Activated CD8-positive, alpha-beta memory T cell treated with anti-CD3 and anti-CD28 coated beads for 48 hours (primary cell): ENCODE data around the gene MYLK.
"Not testable (repeated sequence)": the region's sequence is repeated elsewhere in the genome, so short reads cannot be mapped to it uniquely, and the experiment has no call there.

Source experiments
- DNase-seq, 3 experiments: peaks; one replicate each; pipeline ENCODE4 v3.0.0-alpha.2; 2020; ENCODE audit warnings: low read depth in 2 of 3, low spot score in 2 of 3

The MYLK gene

DNA sequence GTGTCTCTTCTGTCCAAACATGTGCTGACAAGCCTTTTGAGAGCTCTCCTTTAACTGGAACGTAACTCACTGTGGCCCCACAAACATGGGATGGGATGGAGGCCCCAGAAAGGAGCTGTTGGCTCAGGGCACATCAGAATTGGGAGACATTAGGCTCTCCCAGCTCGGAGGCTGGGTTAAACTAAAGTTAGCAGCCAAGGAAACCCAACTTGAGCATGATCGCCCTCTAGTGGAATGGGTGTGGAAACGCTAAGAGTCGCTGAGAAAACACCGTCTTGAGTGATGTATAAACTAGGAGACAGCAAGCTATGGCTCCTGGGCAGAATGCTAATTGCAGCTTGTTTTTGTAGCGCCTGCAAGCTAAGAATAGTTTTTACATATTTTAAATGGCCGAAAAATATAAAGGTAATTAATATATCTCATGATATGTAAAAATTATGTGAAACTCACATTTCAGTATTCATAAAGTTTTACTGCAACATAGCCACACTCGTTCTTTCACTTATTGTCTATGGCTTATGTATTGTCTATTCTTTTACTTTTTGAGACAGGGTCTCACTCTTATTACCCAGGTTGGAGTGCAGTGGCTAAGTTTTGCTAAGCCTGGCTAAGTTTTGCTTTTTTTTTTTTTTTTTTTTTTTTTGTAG is 160.5 kb downstream of the MYLK start:
- peak in 1 of 3 experiments; percentile 6 for DNase-seq

DNA sequence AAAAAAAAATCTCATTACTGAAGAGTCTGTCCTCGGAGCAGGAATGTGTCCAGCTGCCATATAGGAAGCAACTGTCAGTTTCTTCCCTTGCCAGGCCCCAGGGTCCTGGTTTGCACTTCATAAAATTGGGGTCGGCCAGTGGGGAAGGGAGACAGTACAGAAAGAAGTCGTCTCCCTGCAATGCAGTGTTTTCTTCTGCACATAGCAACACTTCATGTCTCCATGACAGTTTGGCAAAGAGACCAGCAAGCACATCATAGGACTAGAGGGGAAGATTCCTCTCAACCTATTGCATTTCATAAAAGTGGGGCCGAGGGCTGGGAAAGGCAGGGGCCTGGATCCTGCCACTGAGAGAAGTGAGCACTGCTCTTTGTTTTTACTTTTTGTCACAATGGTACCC is 161.1 kb downstream of the MYLK start:
- DNase-seq, result no peak

DNA sequence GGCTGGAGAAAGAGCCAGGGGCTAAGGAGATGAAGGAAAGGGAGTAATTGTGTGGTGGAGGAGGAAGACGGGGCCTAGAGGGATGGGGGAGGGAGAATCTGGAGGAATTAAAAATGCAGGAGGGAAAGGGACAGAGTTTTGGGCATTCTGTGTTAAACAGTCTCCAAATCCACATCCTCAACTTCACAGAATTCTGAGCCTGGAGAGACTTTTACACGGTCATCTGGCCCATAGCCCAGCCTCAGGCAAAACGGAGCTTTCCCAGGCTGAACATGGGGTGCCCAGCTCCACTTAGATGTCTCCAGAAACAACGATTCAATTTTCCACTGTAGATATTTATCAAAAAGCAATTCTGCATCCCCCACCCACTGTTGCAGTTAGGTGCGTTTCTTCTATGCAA is 161.7 kb downstream of the MYLK start:
- DNase-seq, result no peak

DNA sequence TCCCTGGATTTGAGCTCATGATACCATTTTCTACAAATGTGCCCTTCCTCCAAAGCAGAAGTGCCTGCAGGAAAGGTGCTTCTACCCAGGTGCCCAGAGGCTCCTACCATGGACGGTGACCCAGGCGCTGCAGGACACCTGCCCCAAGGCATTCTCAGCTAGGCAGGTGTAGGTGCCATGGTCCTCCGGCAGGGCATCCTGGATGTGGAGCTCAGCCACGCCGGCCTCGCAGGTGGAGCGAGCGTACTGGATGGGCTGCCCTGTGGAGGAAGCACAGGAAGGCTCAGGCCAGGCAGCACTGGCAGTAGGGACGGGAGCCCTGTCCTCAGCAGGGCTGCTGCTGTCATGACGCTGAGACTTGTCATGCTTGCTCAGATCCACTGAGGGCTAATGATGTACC is 162.1 kb downstream of the MYLK start:
- DNase-seq, result no peak

DNA sequence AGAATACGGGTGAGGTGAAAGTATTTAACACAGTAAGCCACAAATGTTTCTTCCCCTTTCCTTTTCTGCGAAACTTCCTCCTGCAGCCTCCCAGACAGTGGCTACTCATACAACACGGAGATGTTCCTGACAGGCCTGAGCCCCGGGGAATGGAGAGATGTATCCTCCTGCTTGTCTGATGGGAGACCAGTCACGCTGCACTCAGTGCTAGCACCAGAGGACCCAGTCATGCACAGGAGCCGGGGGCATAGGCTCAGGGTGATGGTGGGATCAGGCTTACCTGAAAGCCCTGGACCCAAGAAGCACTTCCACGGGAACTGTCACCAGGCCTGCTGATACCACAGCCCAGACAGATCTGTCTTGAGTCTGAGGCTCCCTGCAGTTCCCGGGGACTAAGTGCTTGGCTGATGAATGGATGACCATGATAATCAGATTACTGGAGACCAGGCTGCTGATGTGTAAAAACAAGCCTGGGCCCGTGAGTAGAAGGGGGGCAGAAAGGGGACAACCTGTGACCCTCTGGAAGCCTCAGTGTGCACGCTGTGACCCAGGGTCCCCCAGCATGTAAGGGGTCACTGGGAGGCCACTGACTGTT is 162.9 kb downstream of the MYLK start:
- not testable (repeated sequence) for DNase-seq

DNA sequence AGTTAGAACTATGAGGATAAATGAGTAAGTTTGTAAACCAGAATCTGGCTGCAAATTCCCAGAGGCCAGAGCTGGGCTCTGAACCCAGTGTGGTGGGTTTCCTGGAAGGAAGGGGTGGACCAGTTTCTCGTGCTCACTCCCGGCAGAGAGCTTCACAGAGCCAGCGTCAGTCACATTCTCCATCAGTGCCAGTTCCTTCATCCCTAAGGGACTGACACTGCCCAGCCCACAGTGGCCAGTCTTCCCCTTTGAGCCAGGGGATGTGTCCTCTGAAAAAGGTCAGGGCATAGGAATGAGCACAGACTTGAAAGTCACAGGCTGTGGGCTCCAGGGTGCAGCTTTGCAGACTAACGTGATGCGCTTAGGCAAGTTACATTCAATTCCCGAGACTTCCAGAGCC is 163.5 kb downstream of the MYLK start:
- no peak for DNase-seq

DNA sequence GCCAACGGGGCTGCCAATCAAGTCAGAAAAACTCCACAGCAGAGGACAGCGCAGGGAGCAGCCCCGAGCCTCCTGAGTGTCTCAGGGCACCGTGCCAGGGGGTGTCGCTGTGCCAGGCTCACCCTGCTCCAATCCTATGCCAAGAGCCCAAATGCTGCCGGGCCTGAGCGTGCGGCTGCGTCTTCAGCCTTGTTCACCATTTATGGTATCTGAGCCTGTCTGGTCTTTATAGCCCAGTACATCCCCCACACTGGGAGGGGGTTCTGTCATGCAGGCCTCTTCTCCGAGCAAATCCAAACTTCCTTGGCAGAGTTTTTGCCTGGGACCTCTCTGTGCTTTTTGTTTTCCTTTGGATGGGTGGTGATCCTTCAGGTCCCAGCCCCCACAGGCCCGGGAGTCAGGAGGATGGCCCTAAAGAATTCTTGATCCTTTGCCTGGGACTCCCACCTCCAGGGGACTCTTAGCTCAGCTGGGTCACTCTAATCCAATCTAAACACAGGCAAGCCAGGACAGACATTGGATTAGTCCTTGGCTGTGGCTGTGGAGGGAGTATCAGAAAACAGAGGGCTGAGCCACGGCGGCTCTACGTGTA is 164.2 kb downstream of the MYLK start:
- no peak for DNase-seq

DNA sequence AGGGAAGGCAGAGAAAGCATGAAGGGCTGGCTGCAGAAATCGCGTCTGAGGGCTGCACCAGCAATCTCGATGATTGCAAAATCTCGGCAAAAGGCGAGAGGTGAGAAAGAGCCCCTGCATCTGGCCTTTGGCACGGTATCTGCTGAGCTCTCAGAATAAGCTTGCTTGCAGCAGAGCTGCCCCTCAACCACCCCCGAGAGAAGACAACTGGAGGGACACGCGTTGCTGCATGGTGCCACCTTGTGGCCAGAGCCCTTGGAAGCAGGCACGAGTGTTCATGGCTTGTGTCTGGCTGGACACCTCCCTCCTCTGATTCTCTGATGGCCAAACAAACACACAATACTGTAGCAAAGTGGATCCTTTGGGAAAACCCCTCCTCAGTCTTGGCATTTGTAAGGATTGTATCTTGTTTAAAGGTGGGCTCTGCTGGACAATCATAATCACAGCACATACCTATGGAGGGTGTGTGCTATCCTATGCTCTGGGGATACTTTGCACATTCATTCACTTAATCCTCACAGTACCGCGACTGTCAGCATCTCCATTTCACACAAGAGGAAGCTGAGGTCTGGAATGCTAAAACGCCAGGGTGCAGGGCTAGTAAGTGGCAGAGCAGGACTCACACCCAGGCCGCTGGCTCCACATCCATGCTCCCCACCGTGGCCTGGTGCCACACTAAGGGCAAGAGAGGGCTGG is 164.9 kb downstream of the MYLK start:
- peak; percentile 9 to 14 (median 11) for DNase-seq

DNA sequence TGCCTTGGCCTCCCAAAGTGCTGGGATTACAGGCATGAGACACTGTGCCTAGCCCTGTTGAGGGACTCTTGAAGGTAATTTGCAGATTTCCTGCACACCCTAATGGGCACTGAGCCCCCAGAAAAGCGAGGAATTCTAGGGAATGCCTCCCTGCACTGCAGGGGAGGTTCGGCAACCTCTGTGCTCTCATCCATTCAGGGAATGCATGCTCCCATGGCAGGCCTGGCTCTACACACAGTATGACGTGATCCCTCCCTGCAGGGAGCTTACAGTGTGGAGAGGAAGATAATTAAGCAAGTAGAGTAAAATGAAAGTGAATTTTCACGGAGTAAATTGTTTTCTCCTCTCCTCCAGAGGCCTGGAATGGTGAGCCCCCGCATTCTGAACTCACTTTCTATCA is 166.0 kb downstream of the MYLK start:
- DNase-seq, result no peak

DNA sequence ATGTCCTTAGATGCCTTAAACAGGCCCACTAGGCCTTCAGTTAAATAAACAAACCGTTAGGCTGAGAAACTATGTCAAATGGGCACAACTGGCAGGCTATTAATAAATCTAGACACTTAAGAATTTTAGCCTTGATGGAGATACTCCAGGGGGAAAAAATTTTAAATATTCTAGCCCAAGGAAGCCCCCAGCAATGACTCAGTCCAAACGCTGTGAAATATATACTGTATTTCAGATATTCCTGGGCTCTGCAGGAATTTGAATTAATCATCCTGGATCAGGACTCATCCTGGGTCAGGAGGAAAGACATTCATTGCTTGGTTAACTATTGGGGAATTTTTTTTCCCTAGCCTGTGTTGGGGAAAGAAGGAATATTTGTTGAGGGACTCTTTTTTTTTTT is 166.7 kb downstream of the MYLK start:
- DNase-seq, result not testable (repeated sequence)

DNA sequence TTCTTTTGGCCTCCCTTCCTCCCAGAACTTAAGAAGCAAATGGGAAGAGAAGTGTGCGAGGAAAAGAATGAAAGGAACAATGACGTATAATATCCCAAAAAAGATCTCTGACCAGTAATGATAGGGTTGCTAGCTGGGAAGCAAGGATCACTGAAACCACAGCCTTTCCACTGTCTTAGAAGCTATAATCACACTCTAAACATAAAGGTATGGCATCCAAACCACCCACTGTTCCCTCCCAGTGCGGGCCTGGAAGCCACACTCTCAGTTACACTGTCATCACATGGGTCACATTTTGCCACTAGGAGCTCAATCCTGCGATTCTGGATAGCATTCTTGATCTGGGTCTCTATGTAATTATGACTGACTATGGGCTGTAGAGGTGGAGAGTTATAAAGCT is 167.7 kb downstream of the MYLK start:
- DNase-seq, result no peak

DNA sequence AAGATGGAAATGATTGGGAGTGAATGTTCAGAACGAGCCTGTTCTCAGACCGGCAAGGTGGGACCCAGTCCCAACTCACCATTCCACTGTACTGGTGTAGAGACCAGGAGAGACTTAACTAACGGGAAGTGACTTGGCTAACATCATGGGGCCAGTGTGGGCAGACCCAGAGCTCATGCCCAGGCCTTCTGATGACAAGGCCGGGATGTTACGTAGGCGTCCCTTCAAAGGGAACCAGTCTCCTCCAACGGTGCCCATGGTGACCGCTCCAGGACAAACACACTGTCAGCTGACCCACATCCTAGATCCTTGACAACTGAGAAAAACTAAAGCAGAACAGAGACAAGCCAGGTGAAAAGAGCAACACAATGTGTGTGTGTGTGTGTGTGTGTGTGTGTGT is 170.9 kb downstream of the MYLK start:
- no peak for DNase-seq

DNA sequence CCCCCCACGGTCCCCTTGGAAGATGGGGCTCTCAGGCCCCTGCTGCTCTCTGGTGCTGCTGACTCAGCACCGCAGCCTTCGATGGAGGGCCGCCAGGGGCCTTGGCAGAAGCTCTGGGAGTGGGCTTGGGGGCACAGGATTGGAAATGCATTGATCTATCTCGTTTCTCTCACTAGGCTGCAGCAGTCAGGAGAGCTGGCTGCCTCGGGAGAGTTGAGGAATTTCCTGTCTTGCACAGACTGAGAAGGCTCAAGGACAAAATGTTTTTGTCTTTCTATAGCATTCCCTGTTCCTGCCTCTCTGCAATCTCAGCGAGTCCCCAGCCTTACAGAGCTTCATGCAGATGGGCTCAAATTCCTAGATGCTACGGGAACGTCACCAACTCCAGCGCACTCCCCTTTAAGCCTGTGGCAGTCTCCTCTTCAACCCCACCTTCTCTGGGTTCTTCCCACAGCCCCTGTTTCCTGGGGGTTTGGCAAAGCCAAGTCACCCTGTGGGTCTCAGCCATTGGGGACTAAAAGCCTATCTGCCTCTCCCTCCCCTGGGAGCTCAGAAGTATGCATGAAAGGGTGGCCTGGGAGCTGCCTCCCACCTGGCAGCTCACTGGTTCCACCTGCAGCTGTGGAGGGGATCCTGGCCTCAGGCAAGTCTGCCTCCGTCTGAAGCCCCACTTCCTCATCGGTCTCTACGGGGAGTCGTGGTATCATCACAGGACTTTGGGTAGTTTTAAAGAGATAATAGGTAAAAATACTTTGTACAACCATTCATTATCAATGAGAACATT is 171.9 kb downstream of the MYLK start:
- no peak for DNase-seq

DNA sequence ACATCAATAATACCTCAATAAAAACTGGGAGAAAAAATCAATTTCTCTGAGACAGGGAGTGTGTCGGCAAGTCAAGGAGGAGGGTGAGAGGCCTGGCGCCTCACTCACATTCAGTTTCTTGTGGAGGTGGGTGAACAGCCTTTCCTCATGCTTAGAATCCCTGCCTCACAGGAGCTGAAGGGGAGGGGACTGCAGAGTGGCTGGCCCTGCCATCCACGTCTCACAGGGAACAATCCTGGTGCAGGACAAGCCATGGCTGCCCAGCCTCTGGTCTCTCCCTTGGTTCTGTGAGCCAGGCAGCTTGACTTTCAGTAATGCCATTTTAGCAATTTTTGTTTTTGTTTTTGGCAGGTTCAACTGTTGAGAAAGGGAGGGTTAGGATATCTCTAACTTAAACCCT is 172.8 kb downstream of the MYLK start:
- DNase-seq, result no peak

DNA sequence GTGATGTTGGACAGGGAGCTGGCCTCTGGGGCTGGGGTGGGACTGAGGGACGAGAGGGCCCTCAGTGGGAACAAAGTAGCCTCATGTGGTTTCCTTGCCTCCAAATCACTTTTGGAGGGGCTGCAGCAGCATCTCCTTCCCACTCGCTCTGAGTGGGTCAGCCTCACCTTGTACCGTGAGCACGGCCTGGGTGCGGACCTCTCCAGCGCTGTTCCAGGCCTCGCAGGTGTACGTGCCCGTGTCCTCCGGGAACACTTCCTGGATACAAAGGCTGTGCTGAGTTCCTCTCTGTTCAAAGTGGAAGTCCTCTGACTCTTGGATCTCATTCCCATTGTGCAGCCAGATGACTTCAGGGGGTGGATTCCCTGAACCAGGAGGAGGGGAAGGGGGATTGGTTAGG is 175.6 kb downstream of the MYLK start:
- no peak for DNase-seq

DNA sequence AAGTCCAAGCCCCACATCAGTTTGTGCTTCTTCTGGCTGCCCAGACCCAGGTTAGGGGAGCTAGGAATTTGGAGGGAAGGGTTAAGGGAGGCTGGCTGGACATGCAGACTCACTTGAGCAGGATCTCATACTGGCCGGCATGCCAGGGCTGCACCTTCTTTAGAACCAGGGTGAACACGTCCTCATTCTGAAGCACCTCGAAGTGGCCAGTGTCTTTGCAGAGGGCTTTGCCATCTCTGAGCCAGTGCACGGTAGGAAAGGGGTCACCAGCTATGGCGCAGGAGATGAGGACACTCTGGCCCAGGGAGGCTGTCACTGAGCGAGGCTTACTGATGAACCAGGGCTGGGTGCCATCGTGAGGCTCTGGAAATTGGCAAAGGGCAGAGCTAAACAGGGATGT is 176.5 kb downstream of the MYLK start:
- not testable (repeated sequence) for DNase-seq

DNA sequence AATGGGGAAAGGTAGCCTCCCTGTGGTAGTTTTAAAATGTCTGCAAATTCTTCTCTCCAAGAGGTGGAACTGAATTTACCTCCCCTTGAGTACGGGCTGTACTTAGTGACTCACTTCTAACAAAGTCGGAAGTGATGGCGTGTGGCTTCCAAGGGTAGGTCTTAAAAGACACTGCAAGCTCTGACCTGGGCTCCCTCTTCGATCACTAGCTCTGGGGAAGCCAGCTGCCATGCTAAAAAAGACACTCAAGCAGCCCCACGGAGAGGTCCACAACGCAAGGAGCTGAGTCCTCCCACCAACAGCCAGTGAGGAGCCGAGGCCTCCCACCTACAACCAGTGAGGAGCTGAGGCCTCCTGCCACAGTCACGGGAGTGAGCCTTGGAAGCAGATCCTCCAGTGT is 177.3 kb downstream of the MYLK start:
- DNase-seq, result no peak

DNA sequence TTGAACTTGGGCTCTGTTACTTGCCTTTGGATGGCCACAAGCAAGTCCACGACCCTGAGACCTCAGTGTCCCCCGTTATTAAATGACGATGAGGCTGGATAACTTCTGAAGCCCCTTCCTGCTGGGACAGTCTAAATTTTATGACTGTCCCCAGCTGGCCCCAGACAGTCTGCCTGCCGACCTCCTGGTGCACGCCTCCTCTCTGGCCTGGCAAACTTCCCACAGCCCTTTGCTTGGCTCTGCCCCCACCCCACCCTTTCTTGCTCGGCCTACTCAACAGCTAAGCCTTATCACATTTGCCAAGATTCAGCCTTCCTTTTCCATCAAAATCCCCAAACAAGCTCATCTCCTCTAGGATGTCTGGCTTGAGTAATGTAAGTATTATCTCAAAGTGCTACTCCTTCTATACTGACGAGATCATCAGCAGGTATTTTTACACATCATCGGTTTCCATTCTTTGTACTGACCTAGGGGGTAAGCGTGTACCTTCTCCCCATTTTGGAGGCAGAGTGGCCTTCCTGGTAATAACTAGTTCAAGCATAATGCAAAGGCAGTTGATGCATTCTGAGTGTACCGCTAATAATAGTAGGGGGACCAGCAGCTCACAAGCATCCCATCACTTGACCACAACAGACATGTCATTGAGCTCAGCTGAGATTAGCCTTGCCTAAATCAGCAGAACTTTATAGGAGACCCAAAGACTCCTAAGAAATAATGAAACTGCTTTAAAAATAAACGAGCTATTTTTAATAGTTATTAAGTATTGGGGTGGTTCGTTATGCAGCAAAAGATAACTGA is 178.4 kb downstream of the MYLK start:
- DNase-seq, result no peak

DNA sequence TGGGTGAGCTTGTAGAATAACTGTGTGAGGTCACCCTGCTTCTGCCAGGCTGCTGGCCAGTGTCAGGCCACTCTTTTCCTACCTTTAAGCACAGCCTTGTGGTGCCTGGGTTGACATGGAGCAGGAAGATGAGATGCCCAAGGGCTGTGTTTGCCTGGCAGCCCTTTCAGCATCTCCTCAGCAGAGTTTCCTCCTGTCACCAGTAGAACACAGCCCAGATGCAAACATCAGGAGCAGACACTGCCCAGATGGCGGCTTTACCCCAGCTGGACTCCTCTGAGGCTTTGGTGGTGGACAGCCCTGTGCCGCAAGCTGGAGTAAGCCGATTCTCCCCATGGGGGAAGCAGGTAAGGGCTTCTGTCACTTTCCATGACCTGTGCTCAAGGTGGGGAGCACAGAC is 180.5 kb downstream of the MYLK start:
- not testable (repeated sequence) for DNase-seq

DNA sequence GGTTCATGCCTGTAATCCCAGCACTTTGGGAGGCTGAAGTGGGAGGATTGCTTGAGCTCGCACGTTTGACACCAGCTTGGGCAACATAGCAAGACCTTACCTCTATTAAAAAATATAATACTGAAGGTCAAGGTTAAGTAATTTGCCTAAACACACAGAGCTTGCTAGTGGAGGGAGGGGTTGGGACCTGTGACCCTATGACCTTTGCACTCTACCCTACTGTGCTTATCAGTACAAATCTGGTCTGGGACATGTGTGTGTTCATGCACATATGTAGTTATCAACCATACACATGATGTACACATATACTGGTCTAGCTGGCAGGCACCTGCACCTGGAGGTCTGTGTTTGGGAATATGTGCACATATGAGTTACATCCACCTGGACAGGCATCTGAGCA is 181.4 kb downstream of the MYLK start:
- DNase-seq, result no peak

DNA sequence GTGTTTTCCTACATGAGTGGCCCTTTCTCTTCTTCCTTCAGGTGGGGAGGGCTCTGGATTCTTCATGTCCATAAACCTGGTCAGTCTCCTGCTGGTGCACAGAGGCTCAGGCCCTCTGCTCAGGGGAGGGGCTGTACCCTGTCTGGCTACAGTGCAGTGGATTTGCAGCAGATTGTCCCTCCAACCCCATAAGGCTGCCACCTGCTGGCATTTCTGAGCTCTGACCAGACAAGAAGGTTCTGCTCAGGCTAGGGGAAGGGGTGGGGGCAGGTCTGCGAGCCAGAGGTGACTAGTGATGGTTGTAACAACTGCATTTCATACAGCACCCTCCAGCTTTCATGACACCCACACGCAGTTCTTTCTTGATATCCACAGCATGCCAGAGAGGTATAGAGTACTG is 182.1 kb downstream of the MYLK start:
- DNase-seq, result not testable (repeated sequence)
